ENCODE measurements around the gene KATNIP. TPM values are rescaled to one million over a fixed set of nuclear protein-coding genes. Genes with fewer than 3 reads are reported as not detected.

Gene KATNIP
- total and polyA plus RNA-seq, 2 of the 13 experiments (the other 11 are each of a cell fraction or from before 2014, with no cell fraction given) = 9.7 to 12.0 TPM

DNA sequence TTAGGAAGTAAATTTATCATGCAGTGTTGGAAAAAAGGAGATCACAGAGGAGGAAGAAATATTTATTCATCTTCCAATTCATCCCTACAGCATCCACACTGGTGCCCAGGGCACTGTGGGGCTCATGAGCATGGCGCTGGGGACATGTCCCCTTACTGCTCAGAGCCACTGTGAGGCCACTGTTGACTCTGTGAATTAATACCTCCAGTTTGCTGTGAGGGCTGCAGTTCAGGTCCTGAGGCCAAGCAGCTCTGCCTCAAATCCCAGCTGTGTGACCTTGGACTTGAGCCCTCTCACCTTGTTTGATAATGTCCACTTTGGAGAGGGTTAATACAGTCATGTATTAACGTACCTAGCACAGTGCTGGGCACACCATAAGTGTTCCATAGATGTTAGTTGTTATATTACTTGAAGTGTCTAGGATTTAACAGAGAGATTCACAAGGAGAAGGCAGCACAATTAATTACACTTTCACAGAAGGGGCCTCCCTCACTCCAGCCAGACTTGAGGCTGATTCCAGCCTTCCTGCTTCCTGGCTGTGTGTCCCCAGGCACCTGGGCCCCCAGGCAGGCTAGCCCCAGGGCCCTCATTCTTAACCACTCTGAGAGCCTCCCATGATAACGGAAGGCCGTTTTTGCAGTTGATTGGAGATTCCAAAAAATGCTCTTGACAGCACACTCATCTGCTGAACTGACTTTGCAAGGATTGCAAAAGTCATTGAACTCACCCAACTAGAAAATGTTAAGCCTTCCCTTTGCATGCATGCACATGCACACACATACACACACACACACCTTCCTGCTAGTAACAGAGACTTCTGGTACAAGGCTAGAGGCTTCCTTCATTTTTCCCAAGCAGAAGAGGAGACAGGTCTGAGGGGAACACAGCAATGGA, 29.4 kb downstream of the KATNIP start (continued):
- TF ChIP-seq, protein P1, sequence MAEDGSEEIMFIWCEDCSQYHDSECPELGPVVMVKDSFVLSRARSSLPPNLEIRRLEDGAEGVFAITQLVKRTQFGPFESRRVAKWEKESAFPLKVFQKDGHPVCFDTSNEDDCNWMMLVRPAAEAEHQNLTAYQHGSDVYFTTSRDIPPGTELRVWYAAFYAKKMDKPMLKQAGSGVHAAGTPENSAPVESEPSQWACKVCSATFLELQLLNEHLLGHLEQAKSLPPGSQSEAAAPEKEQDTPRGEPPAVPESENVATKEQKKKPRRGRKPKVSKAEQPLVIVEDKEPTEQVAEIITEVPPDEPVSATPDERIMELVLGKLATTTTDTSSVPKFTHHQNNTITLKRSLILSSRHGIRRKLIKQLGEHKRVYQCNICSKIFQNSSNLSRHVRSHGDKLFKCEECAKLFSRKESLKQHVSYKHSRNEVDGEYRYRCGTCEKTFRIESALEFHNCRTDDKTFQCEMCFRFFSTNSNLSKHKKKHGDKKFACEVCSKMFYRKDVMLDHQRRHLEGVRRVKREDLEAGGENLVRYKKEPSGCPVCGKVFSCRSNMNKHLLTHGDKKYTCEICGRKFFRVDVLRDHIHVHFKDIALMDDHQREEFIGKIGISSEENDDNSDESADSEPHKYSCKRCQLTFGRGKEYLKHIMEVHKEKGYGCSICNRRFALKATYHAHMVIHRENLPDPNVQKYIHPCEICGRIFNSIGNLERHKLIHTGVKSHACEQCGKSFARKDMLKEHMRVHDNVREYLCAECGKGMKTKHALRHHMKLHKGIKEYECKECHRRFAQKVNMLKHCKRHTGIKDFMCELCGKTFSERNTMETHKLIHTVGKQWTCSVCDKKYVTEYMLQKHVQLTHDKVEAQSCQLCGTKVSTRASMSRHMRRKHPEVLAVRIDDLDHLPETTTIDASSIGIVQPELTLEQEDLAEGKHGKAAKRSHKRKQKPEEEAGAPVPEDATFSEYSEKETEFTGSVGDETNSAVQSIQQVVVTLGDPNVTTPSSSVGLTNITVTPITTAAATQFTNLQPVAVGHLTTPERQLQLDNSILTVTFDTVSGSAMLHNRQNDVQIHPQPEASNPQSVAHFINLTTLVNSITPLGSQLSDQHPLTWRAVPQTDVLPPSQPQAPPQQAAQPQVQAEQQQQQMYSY (CRISPR knock-in tag; IDR thresholded peaks at IDR 0.05) = no peak
- TF ChIP-seq FOSL2 (CRISPR knock-in tag; IDR thresholded peaks at IDR 0.05) = peak; percentile 54; the same call in 1 of the 2 replicates
- peak; percentile 53 for TF ChIP-seq FOXO1 (CRISPR knock-in tag; IDR thresholded peaks at IDR 0.05)
- no peak for TF ChIP-seq NKX3-1 (CRISPR knock-in tag; IDR thresholded peaks at IDR 0.05)
- 0 out of 2 replicates have a peak, but pooled peaks have one; percentile 30 for TF ChIP-seq ETV5 (CRISPR knock-in tag; IDR thresholded peaks at IDR 0.05; ENCODE audit: borderline replicate concordance)
- TF ChIP-seq, protein P2, sequence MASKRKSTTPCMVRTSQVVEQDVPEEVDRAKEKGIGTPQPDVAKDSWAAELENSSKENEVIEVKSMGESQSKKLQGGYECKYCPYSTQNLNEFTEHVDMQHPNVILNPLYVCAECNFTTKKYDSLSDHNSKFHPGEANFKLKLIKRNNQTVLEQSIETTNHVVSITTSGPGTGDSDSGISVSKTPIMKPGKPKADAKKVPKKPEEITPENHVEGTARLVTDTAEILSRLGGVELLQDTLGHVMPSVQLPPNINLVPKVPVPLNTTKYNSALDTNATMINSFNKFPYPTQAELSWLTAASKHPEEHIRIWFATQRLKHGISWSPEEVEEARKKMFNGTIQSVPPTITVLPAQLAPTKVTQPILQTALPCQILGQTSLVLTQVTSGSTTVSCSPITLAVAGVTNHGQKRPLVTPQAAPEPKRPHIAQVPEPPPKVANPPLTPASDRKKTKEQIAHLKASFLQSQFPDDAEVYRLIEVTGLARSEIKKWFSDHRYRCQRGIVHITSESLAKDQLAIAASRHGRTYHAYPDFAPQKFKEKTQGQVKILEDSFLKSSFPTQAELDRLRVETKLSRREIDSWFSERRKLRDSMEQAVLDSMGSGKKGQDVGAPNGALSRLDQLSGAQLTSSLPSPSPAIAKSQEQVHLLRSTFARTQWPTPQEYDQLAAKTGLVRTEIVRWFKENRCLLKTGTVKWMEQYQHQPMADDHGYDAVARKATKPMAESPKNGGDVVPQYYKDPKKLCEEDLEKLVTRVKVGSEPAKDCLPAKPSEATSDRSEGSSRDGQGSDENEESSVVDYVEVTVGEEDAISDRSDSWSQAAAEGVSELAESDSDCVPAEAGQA (IDR thresholded peaks at IDR 0.05; ENCODE audit: low read depth) = 0 out of 2 replicates have a peak, but pooled peaks have one; percentile 47
- TF ChIP-seq, protein P2 (CRISPR knock-in tag; IDR thresholded peaks at IDR 0.05; ENCODE audit: borderline replicate concordance) = no peak
- no peak; the same call in 1 of the 2 replicates for TF ChIP-seq JUN (CRISPR knock-in tag; IDR thresholded peaks at IDR 0.05)
- no peak for TF ChIP-seq RFXAP (CRISPR knock-in tag; IDR thresholded peaks at IDR 0.05; ENCODE audit: borderline replicate concordance)
- TF ChIP-seq, protein P3, sequence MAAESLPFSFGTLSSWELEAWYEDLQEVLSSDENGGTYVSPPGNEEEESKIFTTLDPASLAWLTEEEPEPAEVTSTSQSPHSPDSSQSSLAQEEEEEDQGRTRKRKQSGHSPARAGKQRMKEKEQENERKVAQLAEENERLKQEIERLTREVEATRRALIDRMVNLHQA (CRISPR knock-in tag; IDR thresholded peaks at IDR 0.05) = no peak
- TF ChIP-seq, protein P4, sequence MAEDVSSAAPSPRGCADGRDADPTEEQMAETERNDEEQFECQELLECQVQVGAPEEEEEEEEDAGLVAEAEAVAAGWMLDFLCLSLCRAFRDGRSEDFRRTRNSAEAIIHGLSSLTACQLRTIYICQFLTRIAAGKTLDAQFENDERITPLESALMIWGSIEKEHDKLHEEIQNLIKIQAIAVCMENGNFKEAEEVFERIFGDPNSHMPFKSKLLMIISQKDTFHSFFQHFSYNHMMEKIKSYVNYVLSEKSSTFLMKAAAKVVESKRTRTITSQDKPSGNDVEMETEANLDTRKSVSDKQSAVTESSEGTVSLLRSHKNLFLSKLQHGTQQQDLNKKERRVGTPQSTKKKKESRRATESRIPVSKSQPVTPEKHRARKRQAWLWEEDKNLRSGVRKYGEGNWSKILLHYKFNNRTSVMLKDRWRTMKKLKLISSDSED (CRISPR knock-in tag; IDR thresholded peaks at IDR 0.05) = no peak
- peak; percentile 83 for TF ChIP-seq ZMAT3 (CRISPR knock-in tag; conservative IDR thresholded peaks at IDR 0.05)
- TF ChIP-seq, protein P5, sequence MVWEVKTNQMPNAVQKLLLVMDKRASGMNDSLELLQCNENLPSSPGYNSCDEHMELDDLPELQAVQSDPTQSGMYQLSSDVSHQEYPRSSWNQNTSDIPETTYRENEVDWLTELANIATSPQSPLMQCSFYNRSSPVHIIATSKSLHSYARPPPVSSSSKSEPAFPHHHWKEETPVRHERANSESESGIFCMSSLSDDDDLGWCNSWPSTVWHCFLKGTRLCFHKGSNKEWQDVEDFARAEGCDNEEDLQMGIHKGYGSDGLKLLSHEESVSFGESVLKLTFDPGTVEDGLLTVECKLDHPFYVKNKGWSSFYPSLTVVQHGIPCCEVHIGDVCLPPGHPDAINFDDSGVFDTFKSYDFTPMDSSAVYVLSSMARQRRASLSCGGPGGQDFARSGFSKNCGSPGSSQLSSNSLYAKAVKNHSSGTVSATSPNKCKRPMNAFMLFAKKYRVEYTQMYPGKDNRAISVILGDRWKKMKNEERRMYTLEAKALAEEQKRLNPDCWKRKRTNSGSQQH (CRISPR knock-in tag; IDR thresholded peaks at IDR 0.05; ENCODE audit: low read depth) = no peak
- TF ChIP-seq SAP130 (CRISPR knock-in tag; IDR thresholded peaks at IDR 0.05; ENCODE audit: low read depth) = peak; percentile 59; the same call in 1 of the 2 replicates

Data from HepG2 (cell line).